SK-N-SH treated with all-trans-retinoic acid at 6 μM for 48 hours (cell line): Measurements from ENCODE around the gene CDC20B.

Experiments
- ATAC-seq: fragments of 200-7000 bp; cut with Tn5 transposase; 3 replicates; pipeline ENCODE4 v1.9.1; 2020; ENCODE audit warnings: mild to moderate bottlenecking, moderate library complexity
- ARNTL ChIP-seq: fragments of 450-650 bp; formaldehyde crosslinking; IDR thresholded peaks from 2 replicates; pipeline ENCODE4 v1.5.0; 2020; ENCODE audit warnings: low read depth, mild to moderate bottlenecking, moderate library complexity, borderline replicate concordance
- BACH2 ChIP-seq: fragments of 250-450 bp; sonication (Bioruptor Pico); IDR thresholded peaks from 2 replicates; pipeline ENCODE4 v1.9.0; 2021; ENCODE audit warnings: mild to moderate bottlenecking, borderline replicate concordance
- CREB5 ChIP-seq: fragments of 250-450 bp; sonication (Bioruptor Pico); IDR thresholded peaks from 2 replicates; pipeline ENCODE4 v1.5.1; 2020; ENCODE audit warnings: low read depth, mild to moderate bottlenecking, moderate library complexity
- CSDC2 ChIP-seq: fragments of 250-450 bp; sonication (Bioruptor Pico); IDR thresholded peaks from 2 replicates; pipeline ENCODE4 v1.5.0; 2020; ENCODE audit warnings: mild to moderate bottlenecking, moderate library complexity
- CSRNP3 ChIP-seq: fragments of 250-450 bp; sonication (Bioruptor Pico); IDR thresholded peaks from 2 replicates; pipeline ENCODE4 v1.5.1; 2021; ENCODE audit warnings: mild to moderate bottlenecking, moderate library complexity
- ESRRG ChIP-seq: fragments of 250-450 bp; sonication (Bioruptor Pico); IDR thresholded peaks from 2 replicates; pipeline ENCODE4 v1.6.1; 2021; ENCODE audit warnings: mild to moderate bottlenecking
- GLIS3 ChIP-seq: fragments of 250-450 bp; sonication (Bioruptor Pico); IDR thresholded peaks from 2 replicates; pipeline ENCODE4 v1.5.0; 2020; ENCODE audit warnings: mild to moderate bottlenecking, moderate library complexity
- ISL1 ChIP-seq: fragments of 250-450 bp; sonication (Bioruptor Pico); IDR thresholded peaks from 2 replicates; pipeline ENCODE4 v2.1.2; 2022; ENCODE audit warnings: mild to moderate bottlenecking, moderate library complexity
- POU6F1 ChIP-seq: fragments of 250-450 bp; sonication (Bioruptor Pico); IDR thresholded peaks from 2 replicates; pipeline ENCODE4 v1.8.0; 2021; ENCODE audit warnings: low read depth, mild to moderate bottlenecking, moderate library complexity, borderline replicate concordance
- PPARA ChIP-seq: fragments of 250-450 bp; sonication (Bioruptor Pico); IDR thresholded peaks from 2 replicates; pipeline ENCODE4 v1.5.0; 2020; ENCODE audit warnings: mild to moderate bottlenecking, borderline replicate concordance
- RARB ChIP-seq: fragments of 250-450 bp; sonication (Bioruptor Pico); IDR thresholded peaks from 2 replicates; pipeline ENCODE4 v1.8.0; 2021; ENCODE audit warnings: mild to moderate bottlenecking, moderate library complexity
- SNAI2 ChIP-seq: fragments of 250-450 bp; sonication (Bioruptor Pico); IDR thresholded peaks from 2 replicates; pipeline ENCODE4 v1.5.0; 2020; ENCODE audit warnings: mild to moderate bottlenecking, moderate library complexity
- TCF4 ChIP-seq: fragments of 250-450 bp; sonication (Bioruptor Pico); IDR thresholded peaks from 2 replicates; pipeline ENCODE4 v1.8.0; 2021; ENCODE audit warnings: mild to moderate bottlenecking, moderate library complexity, borderline replicate concordance
- TOX ChIP-seq: fragments of 250-450 bp; sonication (Bioruptor Pico); IDR thresholded peaks from 2 replicates; pipeline ENCODE4 v1.8.0; 2021; ENCODE audit warnings: mild to moderate bottlenecking, moderate library complexity, borderline replicate concordance
- TSHZ2 ChIP-seq: fragments of 250-450 bp; sonication (Bioruptor Pico); IDR thresholded peaks from 2 replicates; pipeline ENCODE4 v1.5.0; 2020; ENCODE audit warnings: mild to moderate bottlenecking, moderate library complexity
- ZC3H10 ChIP-seq: fragments of 250-450 bp; sonication (Bioruptor Pico); IDR thresholded peaks from 2 replicates; pipeline ENCODE4 v1.5.1; 2021; ENCODE audit warnings: mild to moderate bottlenecking, moderate library complexity
- ZFP3 ChIP-seq: fragments of 250-450 bp; sonication (Bioruptor Pico); IDR thresholded peaks from 2 replicates; pipeline ENCODE4 v1.5.0; 2020; ENCODE audit warnings: mild to moderate bottlenecking, moderate library complexity
- ZNF8 ChIP-seq: fragments of 450-650 bp; formaldehyde crosslinking; IDR thresholded peaks from 2 replicates; pipeline ENCODE4 v1.5.0; 2020; ENCODE audit warnings: mild to moderate bottlenecking, moderate library complexity

CDC20B gene

GRCh38 chr5:55159763-55160492, 13.0 kb downstream of the CDC20B start, which contains the start of gene GPX8 (continued):
- no peak for TF ChIP-seq CSRNP3 (CRISPR knock-in tag)
- TF ChIP-seq ZNF8 (CRISPR knock-in tag): no peak
- TF ChIP-seq, all 23 proteins: peak for 0

- TF ChIP-seq TSHZ2 (no peak), ARNTL (CRISPR knock-in tag) (no peak), PPARA (CRISPR knock-in tag) (no peak), RARB (CRISPR knock-in tag) (no peak), BACH2 (CRISPR knock-in tag) (no peak), CREB5 (CRISPR knock-in tag) (no peak), CSDC2 (CRISPR knock-in tag) (no peak), SNAI2 (CRISPR knock-in tag) (no peak), ZC3H10 (CRISPR knock-in tag) (no peak), CSRNP3 (CRISPR knock-in tag) (no peak), GLIS3 (CRISPR knock-in tag) (no peak), TCF4 (CRISPR knock-in tag) (no peak), POU6F1 (CRISPR knock-in tag) (no peak)
- ATAC-seq: peak; percentile 39; the same call in 2 of the 3 replicates
Observed at GRCh38 chr5:55154873-55155272, 18.1 kb downstream of the CDC20B start.

GRCh38 chr5:55151923-55152842, 20.8 kb downstream of the CDC20B start:
- no peak for ATAC-seq

GRCh38 chr5:55149308-55149795, 23.6 kb downstream of the CDC20B start:
- TF ChIP-seq ESRRG (CRISPR knock-in tag) (no peak), ISL1 (CRISPR knock-in tag) (no peak), CREB5 (CRISPR knock-in tag) (no peak), ZC3H10 (CRISPR knock-in tag) (no peak), BACH2 (CRISPR knock-in tag) (no peak), ZFP3 (no peak)
- no peak for ATAC-seq

More at GRCh38 chr5:55151923-55152842, 20.8 kb downstream of the CDC20B start:
- TF ChIP-seq TOX (no peak), ZNF8 (CRISPR knock-in tag) (no peak), TCF4 (CRISPR knock-in tag) (no peak), RARB (CRISPR knock-in tag) (no peak)
- TF ChIP-seq, all 23 proteins: peak for 0
